ENCODE data around the gene MAPT.

- TF ChIP-seq CTCF (IDR thresholded peaks at IDR 0.05), result no peak
- no peak for TF ChIP-seq POLR2A (IDR thresholded peaks at IDR 0.05)
- no peak for TF ChIP-seq POLR2AphosphoS5 (IDR thresholded peaks at IDR 0.05)
Measured at GRCh38 chr17:45849536-45849990, 44.8 kb upstream of the MAPT start.

Measured in prostate gland (tissue), 2 donors.